Neuronal stem cell (in vitro differentiated cells): Measurements from ENCODE around the gene FZD10.

Experiments used
- DNase-seq: peaks from one replicate; pipeline ENCODE4 v3.0.0-alpha.2; 2013; ENCODE audit warnings: low spot score
- H2AFZ ChIP-seq: one replicate; pipeline ENCODE4 v1.6.1; 2013; ENCODE audit warnings: mild to moderate bottlenecking, low read length, inconsistent platforms
- H2AK5ac ChIP-seq: 2 replicates; pipeline ENCODE4 v1.6.1; 2013; ENCODE audit warnings: low read depth, mild to moderate bottlenecking, inconsistent platforms, low read length, moderate library complexity, mixed read lengths
- H2BK120ac ChIP-seq: 2 replicates; pipeline ENCODE4 v1.6.1; 2013; ENCODE audit warnings: low read depth, mild to moderate bottlenecking, inconsistent platforms, low read length, moderate library complexity, mixed read lengths
- H2BK12ac ChIP-seq: one replicate; pipeline ENCODE4 v1.6.1; 2013; ENCODE audit warnings: low read length, inconsistent platforms
- H2BK15ac ChIP-seq: 2 replicates; pipeline ENCODE4 v1.6.1; 2013; ENCODE audit warnings: mild to moderate bottlenecking, low read length, inconsistent platforms, mixed read lengths
- H2BK5ac ChIP-seq: one replicate; pipeline ENCODE4 v1.6.1; 2013; ENCODE audit warnings: inconsistent platforms, mild to moderate bottlenecking, low read length, moderate library complexity
- H3K14ac ChIP-seq: one replicate; pipeline ENCODE4 v1.6.1; 2013; ENCODE audit warnings: low read length, inconsistent platforms
- H3K18ac ChIP-seq: 2 replicates; pipeline ENCODE4 v1.6.1; 2013; ENCODE audit warnings: low read length, inconsistent platforms
- H3K23ac ChIP-seq: 2 replicates; pipeline ENCODE4 v1.6.1; 2013; ENCODE audit warnings: low read depth, mild to moderate bottlenecking, mixed read lengths, low read length, inconsistent platforms; ENCODE audit not compliant: poor library complexity
- H3K27ac ChIP-seq: replicated peaks from 3 replicates; pipeline ENCODE4 v1.5.1; 2013; ENCODE audit warnings: low read length, inconsistent platforms
- H3K27me3 ChIP-seq, 3 experiments: 2 replicates each; pipeline ENCODE4 v1.6.1; 2013; ENCODE audit warnings: low read length in 3 of 3, mild to moderate bottlenecking in 2 of 3, inconsistent platforms in 1 of 3, low read depth in 1 of 3, mixed read lengths in 1 of 3, moderate library complexity in 1 of 3; ENCODE audit not compliant: control insufficient read depth in 3 of 3, insufficient read depth in 3 of 3
- H3K36me3 ChIP-seq, 2 donors: replicated peaks in 1 of 2; 2 replicates each; pipeline ENCODE4 v1.6.1; 2013; ENCODE audit warnings: low read length in 2 of 2; ENCODE audit not compliant: control insufficient read depth in 2 of 2, insufficient read depth in 2 of 2
- H3K4ac ChIP-seq: 2 replicates; pipeline ENCODE4 v1.6.1; 2013; ENCODE audit warnings: inconsistent platforms, mild to moderate bottlenecking, low read length, moderate library complexity
- H3K4me1 ChIP-seq, 2 donors: 1 replicate in 1 of 2; 2 replicates in 1 of 2; pipeline ENCODE4 v1.6.1; 2013; ENCODE audit warnings: low read length in 2 of 2, low read depth in 1 of 2; ENCODE audit not compliant: control insufficient read depth in 2 of 2, insufficient read depth in 1 of 2
- H3K4me2 ChIP-seq: one replicate; pipeline ENCODE4 v1.6.1; 2013; ENCODE audit warnings: mild to moderate bottlenecking, low read length, inconsistent platforms; ENCODE audit not compliant: insufficient read depth, poor library complexity, severe bottlenecking
- H3K4me3 ChIP-seq, 2 donors: 2 replicates each; pipeline ENCODE4 v1.5.1; 2013; ENCODE audit warnings: low read length in 2 of 2, mild to moderate bottlenecking in 2 of 2, inconsistent platforms in 1 of 2, moderate library complexity in 1 of 2
- H3K79me1 ChIP-seq: one replicate; pipeline ENCODE4 v1.6.1; 2013; ENCODE audit warnings: low read depth, mild to moderate bottlenecking, inconsistent platforms, low read length, moderate library complexity
- H3K9ac ChIP-seq: one replicate; pipeline ENCODE4 v1.6.1; 2013; ENCODE audit warnings: mild to moderate bottlenecking, low read depth, low read length, inconsistent platforms; ENCODE audit not compliant: poor library complexity
- H3K9me3 ChIP-seq, 2 donors: replicated peaks in 1 of 2; 2 replicates each; pipeline versions ENCODE3 to v1.6.1; 2013; ENCODE audit warnings: low read length in 2 of 2, mild to moderate bottlenecking in 2 of 2, inconsistent platforms in 1 of 2, low read depth in 1 of 2, mixed read lengths in 1 of 2, moderate library complexity in 1 of 2; ENCODE audit not compliant: control insufficient read depth in 2 of 2, insufficient read depth in 1 of 2
- H4K8ac ChIP-seq: one replicate; pipeline ENCODE4 v1.6.1; 2013; ENCODE audit warnings: low read depth, mild to moderate bottlenecking, inconsistent platforms, low read length, moderate library complexity
- H4K91ac ChIP-seq: one replicate; pipeline ENCODE4 v1.6.1; 2013; ENCODE audit warnings: low read length, low read depth, mild to moderate bottlenecking, inconsistent platforms; ENCODE audit not compliant: poor library complexity
- WGBS, 2 donors: extraction: QIAGEN DNeasy Blood & Tissue Kit; methylation state at CpG; one replicate each; pipeline ENCODE4 v1.1.7; 2013; ENCODE audit warnings: missing lambda C conversion rate in 2 of 2, mixed read lengths in 1 of 2; ENCODE audit not compliant: insufficient read length in 2 of 2, insufficient replicate concordance in 1 of 2; ENCODE audit errors: extremely low coverage in 2 of 2; 5-methylcytosine and 5-hydroxymethylcytosine counted together

FZD10 gene

DNA sequence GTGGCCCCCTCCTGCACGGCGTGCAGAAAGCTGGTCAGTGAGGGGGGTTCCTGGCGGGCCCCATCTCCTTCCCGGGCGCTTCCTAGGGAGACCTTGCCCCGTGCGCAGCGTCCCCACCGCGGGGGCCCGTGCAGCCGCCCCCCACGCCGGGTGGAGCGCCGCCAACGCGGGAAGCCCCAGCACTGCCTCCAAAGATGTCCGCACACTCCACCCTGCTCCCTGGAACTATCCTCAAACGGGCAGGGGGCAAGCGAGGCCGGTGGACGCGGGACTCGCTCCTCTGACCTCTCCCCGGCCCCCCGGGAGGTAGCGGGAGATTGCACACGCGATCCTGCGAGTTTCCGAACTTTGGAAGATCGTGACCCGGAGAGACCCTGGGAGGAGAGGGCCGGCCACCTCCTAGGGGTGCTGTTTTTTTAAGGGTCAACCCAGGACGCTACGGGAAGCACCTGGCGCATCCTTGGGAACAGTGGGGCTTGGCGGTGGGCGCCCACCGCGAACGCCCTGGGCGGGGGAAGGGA, 1.5 kb upstream of the FZD10 start:
- H2BK15ac ChIP-seq: no peak overlapping the region

DNA sequence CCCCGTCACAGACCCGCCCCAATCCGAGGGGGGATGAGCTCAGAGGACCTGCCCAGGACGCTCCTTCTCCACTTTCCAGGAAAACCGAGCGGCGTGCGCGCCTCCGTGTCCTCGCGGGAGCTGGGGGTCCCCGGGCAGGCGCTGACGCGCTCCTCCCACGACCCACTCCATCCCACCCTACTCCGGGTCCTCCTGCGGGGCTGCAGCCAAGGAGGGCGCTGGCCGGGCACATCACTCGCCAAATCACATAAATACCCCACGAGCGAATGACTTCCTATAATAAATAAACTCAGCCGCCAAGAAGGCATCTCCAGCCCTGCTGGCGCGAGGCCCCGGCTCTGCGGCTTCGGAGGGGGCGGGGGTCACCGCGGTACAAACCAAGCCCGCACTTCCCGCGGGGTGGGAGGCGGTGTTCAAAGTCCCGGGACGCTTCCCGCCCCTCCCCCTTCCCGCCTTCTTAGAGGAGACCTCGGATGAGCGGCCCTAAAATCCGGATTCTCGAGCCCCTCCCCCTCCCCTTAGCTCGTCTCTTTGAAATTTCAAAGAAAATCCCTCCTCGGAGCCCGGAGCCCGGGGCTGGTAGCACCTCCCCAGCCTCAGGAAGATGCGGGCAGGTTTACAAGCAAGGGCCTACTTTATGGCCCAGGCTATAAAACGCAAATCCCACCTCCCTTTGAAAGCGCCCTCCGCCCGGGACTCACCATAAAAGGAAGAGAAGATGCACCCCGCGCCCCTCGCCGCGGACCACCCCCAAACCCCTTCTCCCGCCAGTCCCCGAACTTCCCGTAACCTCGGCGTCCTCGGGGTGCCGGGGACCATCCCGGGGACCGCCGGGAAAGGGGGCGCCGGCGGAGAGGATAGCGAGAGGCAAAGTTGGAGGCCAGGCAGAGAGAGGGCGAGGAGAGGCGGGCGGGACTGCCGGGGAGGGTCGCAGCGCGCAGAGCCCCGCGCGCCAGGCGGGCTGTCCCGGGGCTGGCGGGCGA, 712 bp upstream of the FZD10 start:
- H3K79me1 ChIP-seq: no peaks in the 10 kb centered on the region
- H2BK120ac ChIP-seq: no peak overlapping the region
- H3K18ac ChIP-seq: peak overlapping the region; percentile 91
- peaks cover 6 to 31% of the 10 kb centered on the region in 2 donors for H3K4me1 ChIP-seq
- H3K27ac ChIP-seq: no peak overlapping the region
- H3K14ac ChIP-seq: no peak overlapping the region
- peak; percentile 59 for DNase-seq
- no peak overlapping the region for H3K9ac ChIP-seq
- no peak overlapping the region for H2BK12ac ChIP-seq
- H2AK5ac ChIP-seq: no peak overlapping the region
- peaks cover 0 to 27% of the 10 kb centered on the region in 2 donors for H3K36me3 ChIP-seq
- H3K27me3 ChIP-seq: peaks cover 0 to 83% (median 27%) of the 10 kb centered on the region in 3 experiments
- H2AFZ ChIP-seq: peak overlapping the region; percentile 94
- no peak overlapping the region for H3K4ac ChIP-seq
- WGBS, 2 donors: no CpG with 5 or more reads among the region's 87 CpGs
- H4K8ac ChIP-seq: no peak overlapping the region
- H3K9me3 ChIP-seq: peaks cover 3 to 19% of the 10 kb centered on the region in 2 donors
- no peak overlapping the region for H3K23ac ChIP-seq
- H3K4me2 ChIP-seq: peak overlapping the region; percentile 89
- no peak overlapping the region for H4K91ac ChIP-seq
- no peak overlapping the region for H2BK15ac ChIP-seq
- peak overlapping the region; percentile 76 to 80 for H3K4me3 ChIP-seq
- H2BK5ac ChIP-seq: no peak overlapping the region

More for the DNA sequence above, 1.5 kb upstream of the FZD10 start:
- no CpG with 5 or more reads among the region's 44 CpGs for WGBS, 2 donors
- Histone ChIP-seq H3K4me2 (peak overlapping the region; percentile 89), H3K4me1 (peaks cover 6 to 31% of the 10 kb centered on the region in 2 donors), H3K4ac (no peak overlapping the region), H3K4me3 (peak overlapping the region; percentile 76 to 80), H3K27me3 (peaks cover 0 to 83% (median 32%) of the 10 kb centered on the region in 3 experiments), H2AK5ac (no peak overlapping the region), H3K18ac (peak overlapping the region; percentile 60), H3K9me3 (peaks cover 3 to 17% of the 10 kb centered on the region in 2 donors), H2BK120ac (no peak overlapping the region), H2BK12ac (no peak overlapping the region), H4K8ac (no peak overlapping the region), H3K27ac (no peak overlapping the region), H3K9ac (no peak overlapping the region), H2AFZ (peak overlapping the region; percentile 94), H3K36me3 (peaks cover 0 to 27% of the 10 kb centered on the region in 2 donors), H3K79me1 (no peaks in the 10 kb centered on the region), H3K14ac (no peak overlapping the region), H2BK5ac (no peak overlapping the region), H3K23ac (no peak overlapping the region), H4K91ac (no peak overlapping the region)
- DNase-seq: no peak

DNA sequence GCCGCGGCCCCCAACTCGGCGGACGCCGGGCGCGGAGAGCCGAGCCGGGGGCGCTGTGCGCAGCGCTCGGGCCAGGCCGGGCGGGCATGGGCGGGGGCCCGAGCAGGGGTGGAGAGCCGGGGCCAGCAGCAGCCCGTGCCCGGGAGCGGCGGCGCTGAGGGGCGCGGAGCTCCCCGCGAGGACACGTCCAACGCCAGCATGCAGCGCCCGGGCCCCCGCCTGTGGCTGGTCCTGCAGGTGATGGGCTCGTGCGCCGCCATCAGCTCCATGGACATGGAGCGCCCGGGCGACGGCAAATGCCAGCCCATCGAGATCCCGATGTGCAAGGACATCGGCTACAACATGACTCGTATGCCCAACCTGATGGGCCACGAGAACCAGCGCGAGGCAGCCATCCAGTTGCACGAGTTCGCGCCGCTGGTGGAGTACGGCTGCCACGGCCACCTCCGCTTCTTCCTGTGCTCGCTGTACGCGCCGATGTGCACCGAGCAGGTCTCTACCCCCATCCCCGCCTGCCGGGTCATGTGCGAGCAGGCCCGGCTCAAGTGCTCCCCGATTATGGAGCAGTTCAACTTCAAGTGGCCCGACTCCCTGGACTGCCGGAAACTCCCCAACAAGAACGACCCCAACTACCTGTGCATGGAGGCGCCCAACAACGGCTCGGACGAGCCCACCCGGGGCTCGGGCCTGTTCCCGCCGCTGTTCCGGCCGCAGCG, 639 bp downstream of the FZD10 start:
- Histone ChIP-seq H3K4me2 (peak overlapping the region; percentile 89), H3K4me3 (peak overlapping the region; percentile 25 to 76), H3K18ac (peak overlapping the region; percentile 91), H2BK5ac (peak overlapping the region; percentile 77), H2BK15ac (peak overlapping the region; percentile 59), H4K8ac (no peak overlapping the region), H3K9me3 (peaks cover 3 to 19% of the 10 kb centered on the region in 2 donors), H3K27me3 (peaks cover 0 to 87% (median 27%) of the 10 kb centered on the region in 3 experiments), H4K91ac (no peak overlapping the region), H3K4me1 (peaks cover 6 to 28% of the 10 kb centered on the region in 2 donors), H3K4ac (no peak overlapping the region), H3K14ac (peak overlapping the region; percentile 27), H3K79me1 (no peaks in the 10 kb centered on the region), H2BK120ac (no peak overlapping the region), H3K27ac (no peak overlapping the region), H3K36me3 (peaks cover 0 to 22% of the 10 kb centered on the region in 2 donors), H3K9ac (peak overlapping the region; percentile 81), H2AFZ (peak overlapping the region; percentile 94), H3K23ac (peak overlapping the region; percentile 92), H2BK12ac (no peak overlapping the region), H2AK5ac (peak overlapping the region; percentile 81)
- WGBS, 2 donors: no CpG with 5 or more reads among the region's 78 CpGs
- DNase-seq: no peak
